HG03354 (cell line): Measurements from ENCODE around the gene FARS2.
A peak's percentile ranks its signal among the peaks of the same experiment; 100 is the strongest.
"Not testable (repeated sequence)": the region's sequence is repeated elsewhere in the genome, so short reads cannot be mapped to it uniquely, and the experiment has no call there.

Source experiments
- ATAC-seq: cut with Tn5 transposase; IDR thresholded peaks from one replicate; pipeline ENCODE4 v1.9.1; 2021; ENCODE audit warnings: mild to moderate bottlenecking; ENCODE audit not compliant: unreplicated experiment, poor library complexity, severe bottlenecking

The FARS2 gene

DNA sequence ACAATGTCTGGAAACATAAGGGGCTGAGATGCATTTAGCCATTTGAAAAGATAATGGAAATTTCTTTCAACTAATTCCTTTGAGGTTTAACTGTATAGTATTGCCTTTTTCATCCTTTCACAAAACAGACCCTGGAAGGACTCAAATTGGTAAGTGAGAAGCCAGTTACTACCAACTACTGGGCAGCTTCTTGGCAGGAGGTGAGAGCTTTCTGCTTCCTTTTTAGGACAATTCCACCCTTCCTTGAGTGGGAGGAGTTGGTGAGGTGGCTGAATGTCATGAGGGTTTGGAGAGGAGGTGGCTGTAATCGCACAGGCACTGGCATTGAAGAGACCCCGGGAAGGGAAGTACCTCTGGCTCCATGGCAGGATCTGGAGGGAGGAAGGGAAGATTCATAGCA lies 404.4 kb downstream of the FARS2 start:
- ATAC-seq, result no peak

DNA sequence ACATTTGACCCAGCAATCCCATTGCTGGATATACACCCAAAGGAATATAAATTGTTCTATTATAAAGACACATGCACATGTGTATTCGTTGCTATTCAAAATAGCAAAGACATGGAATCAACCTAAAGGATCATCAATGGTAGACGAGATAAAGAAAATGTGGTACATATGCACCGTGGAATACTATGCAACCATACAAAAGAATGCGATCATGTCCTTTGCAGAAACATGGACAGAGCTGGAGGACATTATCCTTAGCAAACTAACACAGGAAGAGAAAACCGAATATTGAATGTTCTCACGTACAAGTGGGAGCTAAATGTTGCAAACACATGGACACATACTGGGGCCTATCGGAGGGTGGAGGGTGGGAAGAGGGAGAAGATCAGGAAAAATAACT lies 405.4 kb downstream of the FARS2 start:
- no peak for ATAC-seq

- ATAC-seq, result no peak
Measured at GRCh38 chr6:5667737-5668136, 406.4 kb downstream of the FARS2 start.

GRCh38 chr6:5670381-5670780 lies 409.1 kb downstream of the FARS2 start:
- no peak for ATAC-seq

- ATAC-seq, result peak; percentile 79
Measured at GRCh38 chr6:5670811-5671561, 409.7 kb downstream of the FARS2 start.

- ATAC-seq, result no peak
Measured at GRCh38 chr6:5671601-5672559, 410.6 kb downstream of the FARS2 start.

- ATAC-seq, result no peak
Measured at GRCh38 chr6:5672581-5673011, 411.3 kb downstream of the FARS2 start.

- ATAC-seq, result no peak
Measured at GRCh38 chr6:5673019-5673790, 411.9 kb downstream of the FARS2 start.

GRCh38 chr6:5674141-5674540 lies 412.8 kb downstream of the FARS2 start:
- no peak for ATAC-seq

- ATAC-seq, result no peak
Measured at GRCh38 chr6:5674721-5675120, 413.4 kb downstream of the FARS2 start.

DNA sequence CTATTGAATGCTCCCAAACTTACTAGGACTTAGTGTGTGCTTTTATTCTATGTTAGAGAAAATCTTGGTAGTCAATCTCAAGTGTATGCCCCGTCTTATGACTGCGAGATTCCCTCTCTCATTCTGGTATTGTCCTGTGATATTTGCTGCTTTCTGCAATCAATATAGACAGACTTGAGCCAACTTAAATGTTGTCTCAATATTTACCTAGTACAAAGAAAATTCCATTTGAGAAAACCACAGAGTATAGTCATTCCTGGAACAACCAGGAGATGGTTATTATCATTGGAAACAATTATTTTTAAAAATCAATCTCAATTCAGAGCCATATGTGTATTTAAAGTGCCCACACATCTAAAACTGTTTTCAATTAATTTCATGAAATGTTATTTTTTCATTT lies 415.4 kb downstream of the FARS2 start:
- ATAC-seq, result no peak

DNA sequence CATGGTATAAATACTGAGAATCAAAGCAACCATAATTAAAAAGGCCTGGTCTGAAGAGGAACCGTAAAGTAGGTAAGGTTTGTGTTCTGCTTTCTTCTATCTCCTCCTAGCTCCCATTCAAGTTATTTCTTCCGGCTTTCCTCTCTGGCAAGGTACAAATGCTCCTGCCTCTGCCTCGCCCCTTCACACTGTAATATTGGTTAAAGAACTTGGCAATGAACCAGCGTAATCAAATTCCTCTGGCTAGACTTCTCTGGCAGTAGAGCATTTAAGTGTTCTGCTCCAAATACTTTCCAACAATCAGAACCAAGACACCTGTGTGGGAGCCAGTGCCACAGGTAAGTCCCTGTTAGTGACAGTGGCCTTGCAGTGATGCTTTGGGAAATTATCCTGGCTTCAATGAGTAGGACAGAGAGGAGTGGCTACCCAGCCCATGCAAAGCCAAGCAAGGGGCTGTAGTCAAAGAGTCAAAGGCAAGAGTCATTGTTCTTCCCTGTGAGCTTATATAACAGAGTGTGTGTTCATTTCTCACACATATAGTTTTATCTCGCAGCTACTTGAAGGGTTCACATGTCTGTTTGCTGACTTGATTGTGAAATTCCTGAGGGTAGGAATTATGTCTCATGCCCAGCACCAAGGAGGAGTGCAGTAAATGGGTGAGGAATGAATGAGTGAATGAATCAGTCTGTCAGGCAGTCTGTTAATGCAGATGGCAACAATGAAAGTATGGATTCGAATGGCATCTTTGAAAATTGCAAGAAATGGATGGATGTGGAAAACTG lies 416.1 kb downstream of the FARS2 start:
- no peak for ATAC-seq

DNA sequence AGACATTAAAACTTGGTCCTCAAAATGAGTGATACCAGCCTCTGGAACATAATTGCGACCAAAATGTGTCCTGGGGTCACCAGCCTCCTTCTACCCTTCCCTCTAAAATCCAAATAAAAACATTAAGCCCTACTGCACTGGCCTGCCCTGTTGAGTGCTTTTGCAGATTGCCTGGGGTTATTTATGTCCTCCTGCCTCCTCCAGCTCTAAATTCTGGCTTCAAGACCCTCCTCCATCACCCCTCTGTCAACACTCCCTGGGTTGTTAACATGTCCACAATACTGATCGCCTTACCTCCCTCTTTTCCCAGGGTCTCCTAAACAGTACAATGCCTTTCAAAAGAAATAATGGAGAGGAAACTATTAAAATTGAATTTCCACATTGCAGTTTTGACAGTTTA lies 418.0 kb downstream of the FARS2 start:
- no peak for ATAC-seq

DNA sequence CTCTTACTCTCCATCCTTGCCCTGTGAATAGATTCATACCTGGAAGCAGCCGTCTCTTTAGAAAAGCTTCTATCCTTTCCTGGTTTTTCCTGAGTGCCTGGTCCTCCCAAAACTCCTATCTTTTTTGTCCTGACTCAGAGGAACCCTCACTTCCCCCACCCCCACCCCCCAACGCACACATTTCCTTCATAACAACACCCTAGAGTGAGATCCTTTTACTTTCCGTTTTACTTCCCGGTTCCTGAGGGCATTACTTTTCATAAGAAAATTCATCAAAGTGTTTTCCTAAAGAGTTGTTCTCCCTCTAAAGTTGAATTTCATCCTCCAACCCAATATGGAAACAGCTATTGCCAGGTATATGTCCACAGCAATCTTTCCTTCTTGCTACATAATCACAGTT lies 418.4 kb downstream of the FARS2 start:
- ATAC-seq, result no peak

DNA sequence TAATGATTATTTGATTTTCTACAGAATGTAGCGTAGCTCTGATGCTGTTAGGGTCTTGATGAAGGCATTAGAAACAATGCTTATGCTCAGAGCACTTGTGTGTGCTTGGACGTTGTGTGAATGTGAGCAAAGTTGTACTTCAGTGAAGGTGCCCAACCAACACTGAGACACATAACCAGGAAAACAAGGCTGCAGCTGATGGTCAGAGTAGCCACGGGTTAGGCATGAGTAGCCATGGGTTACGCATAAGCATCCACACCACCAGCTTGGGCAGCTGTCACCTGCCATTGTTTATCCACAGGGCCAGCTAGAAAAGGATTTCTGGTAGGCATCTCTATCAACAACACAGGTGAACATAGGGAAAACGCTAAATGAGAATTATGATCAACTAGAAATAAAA lies 418.8 kb downstream of the FARS2 start:
- ATAC-seq, result peak; percentile 91

DNA sequence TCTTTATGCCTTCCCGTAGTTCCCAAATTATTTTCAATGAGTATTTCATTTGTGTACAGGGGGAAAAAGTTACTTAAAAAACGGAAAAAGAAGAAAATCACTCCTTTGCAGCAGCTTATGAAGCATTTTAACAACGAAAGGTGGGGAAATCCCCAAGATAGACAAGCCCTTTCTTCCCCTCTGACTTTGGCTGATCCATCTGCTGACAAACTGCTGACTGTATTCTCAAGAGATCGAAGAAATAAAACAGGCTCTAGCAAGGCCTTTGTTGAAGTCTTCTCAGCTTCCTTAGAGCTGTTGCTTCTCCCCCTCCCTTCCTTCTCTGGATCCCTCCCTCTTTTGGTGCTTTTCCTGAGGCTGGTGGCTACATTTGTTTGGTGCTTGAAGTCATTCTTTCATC lies 420.2 kb downstream of the FARS2 start:
- no peak for ATAC-seq

- ATAC-seq, result no peak
Measured at GRCh38 chr6:5682530-5682929, 421.2 kb downstream of the FARS2 start.

GRCh38 chr6:5683747-5684146 lies 422.4 kb downstream of the FARS2 start:
- not testable (repeated sequence) for ATAC-seq

- ATAC-seq, result no peak
Measured at GRCh38 chr6:5684320-5685053, 423.2 kb downstream of the FARS2 start.
